ENCODE measurements around the gene DMBX1.

The DMBX1 gene

GRCh38 chr1:46488343-46489168, 1.1 kb upstream of the DMBX1 start:
- TF ChIP-seq CTCF (IDR thresholded peaks at IDR 0.05): no peak

GRCh38 chr1:46489169-46489637, 433 bp upstream of the DMBX1 start:
- no peak for TF ChIP-seq CTCF (IDR thresholded peaks at IDR 0.05)

- TF ChIP-seq CTCF (IDR thresholded peaks at IDR 0.05): no peak
Measured at GRCh38 chr1:46490406-46490655, 695 bp downstream of the DMBX1 start.

GRCh38 chr1:46490656-46491442, 1.2 kb downstream of the DMBX1 start:
- no peak for TF ChIP-seq CTCF (IDR thresholded peaks at IDR 0.05)

GRCh38 chr1:46491443-46492268, 2.0 kb downstream of the DMBX1 start:
- no peak for TF ChIP-seq CTCF (IDR thresholded peaks at IDR 0.05)

- no peak for TF ChIP-seq CTCF (IDR thresholded peaks at IDR 0.05)
Measured at GRCh38 chr1:46492269-46492853, 2.7 kb downstream of the DMBX1 start.

- TF ChIP-seq CTCF (IDR thresholded peaks at IDR 0.05): no peak
Measured at GRCh38 chr1:46492871-46493270, 3.2 kb downstream of the DMBX1 start.
